Stimulated activated CD4-positive, alpha-beta T cell treated with anti-CD3 and anti-CD28 coated beads, Interleukin-15, amount 100 ng/mL, for 48 hours (primary cell): ENCODE measurements around the gene WDR70.

Source experiments
- DNase-seq, 2 donors: peaks; one replicate each; pipeline ENCODE4 v3.0.0-alpha.2; 2020; ENCODE audit warnings: low read depth in 2 of 2

The WDR70 gene

DNA sequence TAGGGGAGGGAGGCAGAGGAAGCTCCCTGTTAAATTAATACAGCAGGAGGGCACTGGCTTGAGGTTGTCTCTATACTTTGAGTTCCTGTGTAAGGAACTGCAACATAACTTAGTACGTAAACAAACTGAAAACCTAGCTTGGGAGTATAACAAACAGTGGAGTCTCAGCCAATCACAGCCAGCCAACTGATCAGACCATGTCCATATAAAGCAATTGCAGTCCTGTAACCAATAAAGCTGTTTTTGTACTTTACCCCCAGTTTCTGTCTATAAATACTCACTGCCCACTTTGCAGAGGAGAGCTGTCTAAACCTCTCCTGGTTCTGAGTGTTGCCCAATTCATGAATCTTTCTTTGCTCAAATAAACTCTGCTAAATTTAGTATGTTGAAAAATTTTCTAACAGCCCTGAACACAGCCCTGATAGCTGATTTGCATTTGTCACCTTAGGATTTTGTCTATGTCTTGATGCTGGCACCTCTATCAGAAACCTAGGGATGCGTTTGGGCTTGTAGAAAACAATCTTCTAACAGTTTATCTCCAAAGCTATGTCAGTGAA lies 420.8 kb downstream of the WDR70 start:
- no peak for DNase-seq

GRCh38 chr5:37801521-37801920 lies 422.4 kb downstream of the WDR70 start:
- DNase-seq, result no peak
